Measurements from ENCODE around the gene CD82.

DNA sequence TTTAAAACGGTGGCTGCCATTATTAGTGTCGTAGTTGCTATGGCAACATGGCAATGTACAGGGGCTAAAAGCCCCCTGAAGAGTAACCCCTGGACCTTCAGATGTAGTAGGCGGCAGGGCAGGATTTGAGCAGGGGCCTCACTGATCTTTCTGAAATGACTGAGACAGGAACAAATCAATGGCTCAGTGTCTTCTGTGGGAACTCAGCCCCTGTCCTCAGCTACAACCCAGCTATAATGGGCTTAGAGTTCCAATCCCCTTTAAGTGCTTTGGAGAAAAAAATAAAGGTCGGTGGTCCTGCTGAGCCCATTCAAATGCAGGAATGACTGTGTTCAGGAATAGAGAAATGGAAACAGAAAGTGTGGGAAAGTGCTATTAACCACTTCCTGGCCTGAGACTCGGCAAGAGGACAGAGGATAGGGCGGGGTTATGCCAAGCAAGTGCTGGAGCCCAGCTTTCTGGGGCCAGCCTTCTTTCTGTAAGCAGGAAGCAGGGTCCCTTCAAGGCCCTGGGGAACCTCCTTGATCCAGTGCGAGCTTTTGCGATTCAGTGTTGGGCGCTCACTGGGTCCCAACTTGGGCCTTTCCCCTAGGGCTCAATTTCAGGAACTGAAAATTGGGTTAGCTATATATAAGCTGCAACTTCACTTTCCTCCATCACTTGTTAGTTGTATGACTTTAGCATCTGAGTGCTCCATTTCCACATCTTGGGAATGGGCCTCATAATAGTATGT lies 6.1 kb upstream of the CD82 start:
- TF ChIP-seq, protein P1, sequence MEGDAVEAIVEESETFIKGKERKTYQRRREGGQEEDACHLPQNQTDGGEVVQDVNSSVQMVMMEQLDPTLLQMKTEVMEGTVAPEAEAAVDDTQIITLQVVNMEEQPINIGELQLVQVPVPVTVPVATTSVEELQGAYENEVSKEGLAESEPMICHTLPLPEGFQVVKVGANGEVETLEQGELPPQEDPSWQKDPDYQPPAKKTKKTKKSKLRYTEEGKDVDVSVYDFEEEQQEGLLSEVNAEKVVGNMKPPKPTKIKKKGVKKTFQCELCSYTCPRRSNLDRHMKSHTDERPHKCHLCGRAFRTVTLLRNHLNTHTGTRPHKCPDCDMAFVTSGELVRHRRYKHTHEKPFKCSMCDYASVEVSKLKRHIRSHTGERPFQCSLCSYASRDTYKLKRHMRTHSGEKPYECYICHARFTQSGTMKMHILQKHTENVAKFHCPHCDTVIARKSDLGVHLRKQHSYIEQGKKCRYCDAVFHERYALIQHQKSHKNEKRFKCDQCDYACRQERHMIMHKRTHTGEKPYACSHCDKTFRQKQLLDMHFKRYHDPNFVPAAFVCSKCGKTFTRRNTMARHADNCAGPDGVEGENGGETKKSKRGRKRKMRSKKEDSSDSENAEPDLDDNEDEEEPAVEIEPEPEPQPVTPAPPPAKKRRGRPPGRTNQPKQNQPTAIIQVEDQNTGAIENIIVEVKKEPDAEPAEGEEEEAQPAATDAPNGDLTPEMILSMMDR (IDR thresholded peaks at IDR 0.05): no peak
- TF ChIP-seq POLR2A (IDR thresholded peaks at IDR 0.05) (no peak), POLR2AphosphoS5 (IDR thresholded peaks at IDR 0.05) (no peak)

Data from breast epithelium (tissue), 3 donors.